GM10248 (cell line): Measurements from ENCODE around the gene ABI3BP.

Source experiments
- CTCF ChIA-PET: fragments of 300-600 bp; sonication (Branson Sonifier 250); formaldehyde crosslinking; extraction: SDS; loops from one replicate; lab custom pipeline; 2021; ENCODE audit warnings: antibody characterized with exemption; lab: Yijun Ruan, JAX
- POLR2A ChIA-PET: fragments of 350-650 bp; sonication (Branson Sonifier 250); formaldehyde crosslinking; extraction: SDS; loops from one replicate; lab custom pipeline; 2020; ENCODE audit warnings: antibody characterized with exemption; lab: Yijun Ruan, JAX
- DNase-seq: peaks from one replicate; pipeline ENCODE4 v3.0.0; 2012; ENCODE audit errors: extremely low spot score
- TF ChIP-seq, protein P1 (sequence below): IDR thresholded peaks from 2 replicates; pipeline ENCODE4 v1.5.1; 2012; ENCODE audit warnings: mild to moderate bottlenecking, low read depth; ENCODE audit errors: extremely low read depth, missing control alignments, control extremely low read depth

ABI3BP gene

DNA sequence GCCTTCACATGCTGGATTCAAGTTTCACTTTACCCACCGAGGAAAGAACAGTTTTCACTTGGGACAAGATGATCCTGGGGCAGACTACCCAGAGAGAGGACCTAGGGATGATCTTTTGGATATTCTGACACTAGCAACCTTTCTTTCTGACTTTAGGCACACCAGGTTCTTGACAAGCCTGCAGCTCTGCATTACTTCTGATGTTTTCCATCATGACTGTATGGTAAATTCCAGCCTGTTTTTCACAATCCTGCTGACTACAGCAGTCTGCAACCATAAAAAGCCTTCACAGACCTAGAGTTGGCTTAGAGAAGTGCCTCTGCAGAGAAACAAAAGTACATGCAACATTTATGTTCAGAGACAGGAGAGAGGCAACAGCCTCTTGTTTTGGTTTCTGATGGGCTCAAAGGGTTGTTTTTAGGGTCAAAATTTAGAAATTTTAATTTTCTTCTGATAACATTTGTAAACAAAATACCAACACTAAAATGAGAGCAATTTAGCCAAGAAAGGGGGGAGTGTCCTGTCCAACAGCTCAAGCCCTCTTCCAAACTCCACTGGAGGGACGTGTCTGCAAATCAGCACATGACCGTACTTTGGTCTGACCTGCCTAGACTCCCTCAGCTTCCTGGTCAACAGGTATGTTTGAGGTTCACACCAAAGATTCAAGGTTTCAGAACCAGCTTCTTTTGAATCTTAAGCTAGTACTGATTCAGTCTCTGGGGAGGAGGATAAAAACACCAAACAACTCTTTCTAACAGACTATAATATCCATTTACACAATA, 799 bp downstream of the ABI3BP start:
- no peak for DNase-seq
- CTCF ChIA-PET = interaction anchor here (1.3 kb wide), 1 partner anchor 9 kb away, joined by 4 read pairs; no protein-coding TSS in a partner anchor

DNA sequence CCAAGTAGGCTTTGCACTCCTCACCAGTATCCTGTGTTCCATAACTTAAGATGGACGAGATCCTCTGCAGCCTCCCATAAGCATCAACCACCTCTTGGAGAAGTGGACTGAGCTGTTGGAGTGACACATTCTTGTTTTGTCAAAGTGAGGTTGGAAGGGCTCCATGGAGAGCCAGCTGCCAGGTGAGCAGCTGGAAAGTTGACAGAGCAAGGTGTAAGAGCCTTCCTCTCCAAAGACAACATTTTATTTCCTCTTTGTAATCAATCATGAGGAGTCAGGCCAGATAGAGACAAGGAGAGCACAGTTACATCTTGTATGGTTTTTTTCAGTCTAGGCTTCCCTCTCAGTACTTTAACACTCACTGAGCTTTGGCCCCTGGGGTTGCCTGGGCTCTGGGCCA, 5.1 kb downstream of the ABI3BP start:
- ChIA-PET CTCF (interaction anchor here (1.4 to 1.8 kb wide), 2 partner anchors 11 to 13 kb away, joined by 4 to 6 read pairs; no protein-coding TSS in a partner anchor), POLR2A (no interaction called here)
- DNase-seq = no peak
- TF ChIP-seq, protein P1, sequence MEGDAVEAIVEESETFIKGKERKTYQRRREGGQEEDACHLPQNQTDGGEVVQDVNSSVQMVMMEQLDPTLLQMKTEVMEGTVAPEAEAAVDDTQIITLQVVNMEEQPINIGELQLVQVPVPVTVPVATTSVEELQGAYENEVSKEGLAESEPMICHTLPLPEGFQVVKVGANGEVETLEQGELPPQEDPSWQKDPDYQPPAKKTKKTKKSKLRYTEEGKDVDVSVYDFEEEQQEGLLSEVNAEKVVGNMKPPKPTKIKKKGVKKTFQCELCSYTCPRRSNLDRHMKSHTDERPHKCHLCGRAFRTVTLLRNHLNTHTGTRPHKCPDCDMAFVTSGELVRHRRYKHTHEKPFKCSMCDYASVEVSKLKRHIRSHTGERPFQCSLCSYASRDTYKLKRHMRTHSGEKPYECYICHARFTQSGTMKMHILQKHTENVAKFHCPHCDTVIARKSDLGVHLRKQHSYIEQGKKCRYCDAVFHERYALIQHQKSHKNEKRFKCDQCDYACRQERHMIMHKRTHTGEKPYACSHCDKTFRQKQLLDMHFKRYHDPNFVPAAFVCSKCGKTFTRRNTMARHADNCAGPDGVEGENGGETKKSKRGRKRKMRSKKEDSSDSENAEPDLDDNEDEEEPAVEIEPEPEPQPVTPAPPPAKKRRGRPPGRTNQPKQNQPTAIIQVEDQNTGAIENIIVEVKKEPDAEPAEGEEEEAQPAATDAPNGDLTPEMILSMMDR = no peak

More for the DNA sequence above, 799 bp downstream of the ABI3BP start:
- TF ChIP-seq, protein P1 = no peak
- POLR2A ChIA-PET = no interaction called here

DNA sequence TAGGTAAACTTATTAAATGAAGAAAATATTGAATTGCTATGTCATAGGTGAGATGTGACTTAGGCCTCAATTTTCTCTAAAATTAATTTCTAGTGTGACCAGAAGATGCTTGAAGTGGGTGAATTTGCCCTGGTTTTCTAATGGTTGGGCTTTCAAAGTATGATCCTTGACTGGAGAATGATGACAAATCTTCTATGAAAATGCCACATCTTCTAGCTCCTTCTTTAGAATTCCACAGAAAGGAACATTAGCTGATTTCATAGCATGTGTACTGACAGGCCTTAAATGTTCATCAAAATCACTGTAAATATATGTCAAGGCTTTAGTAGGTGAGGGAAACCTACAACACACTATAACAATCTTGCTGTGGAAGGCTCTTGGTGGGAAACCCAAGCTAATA, 8.9 kb downstream of the ABI3BP start:
- TF ChIP-seq, protein P1 = no peak
- DNase-seq = no peak
- CTCF ChIA-PET = interaction anchor here (1.6 kb wide), 1 partner anchor 9 kb away, joined by 4 read pairs; the partner anchor contains the start of gene ABI3BP
- POLR2A ChIA-PET = no interaction called here

DNA sequence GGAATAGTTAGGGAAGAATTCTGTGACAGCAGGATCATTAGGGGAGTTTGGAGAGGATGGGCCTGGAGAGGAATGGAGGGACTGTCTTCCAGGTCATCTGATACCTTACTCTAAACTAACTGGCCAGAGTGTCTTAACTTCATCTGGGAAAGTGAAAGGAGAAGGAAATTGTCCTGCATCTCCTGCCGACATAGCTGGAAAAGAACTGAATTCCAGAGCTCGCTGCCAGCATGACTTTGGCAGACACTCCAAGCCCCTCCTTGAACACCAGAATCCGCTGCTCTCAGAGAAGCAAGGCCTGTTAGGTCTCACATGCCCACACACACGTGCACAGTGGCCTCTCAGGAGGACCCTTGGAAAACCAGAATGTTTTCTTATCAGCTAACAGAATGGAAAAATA, 10.5 kb downstream of the ABI3BP start:
- CTCF ChIA-PET = interaction anchor here (1.6 kb wide), 1 partner anchor 11 kb away, joined by 4 read pairs; the partner anchor contains the start of gene ABI3BP
- DNase-seq = no peak
- TF ChIP-seq, protein P1 = no peak
- POLR2A ChIA-PET = no interaction called here

DNA sequence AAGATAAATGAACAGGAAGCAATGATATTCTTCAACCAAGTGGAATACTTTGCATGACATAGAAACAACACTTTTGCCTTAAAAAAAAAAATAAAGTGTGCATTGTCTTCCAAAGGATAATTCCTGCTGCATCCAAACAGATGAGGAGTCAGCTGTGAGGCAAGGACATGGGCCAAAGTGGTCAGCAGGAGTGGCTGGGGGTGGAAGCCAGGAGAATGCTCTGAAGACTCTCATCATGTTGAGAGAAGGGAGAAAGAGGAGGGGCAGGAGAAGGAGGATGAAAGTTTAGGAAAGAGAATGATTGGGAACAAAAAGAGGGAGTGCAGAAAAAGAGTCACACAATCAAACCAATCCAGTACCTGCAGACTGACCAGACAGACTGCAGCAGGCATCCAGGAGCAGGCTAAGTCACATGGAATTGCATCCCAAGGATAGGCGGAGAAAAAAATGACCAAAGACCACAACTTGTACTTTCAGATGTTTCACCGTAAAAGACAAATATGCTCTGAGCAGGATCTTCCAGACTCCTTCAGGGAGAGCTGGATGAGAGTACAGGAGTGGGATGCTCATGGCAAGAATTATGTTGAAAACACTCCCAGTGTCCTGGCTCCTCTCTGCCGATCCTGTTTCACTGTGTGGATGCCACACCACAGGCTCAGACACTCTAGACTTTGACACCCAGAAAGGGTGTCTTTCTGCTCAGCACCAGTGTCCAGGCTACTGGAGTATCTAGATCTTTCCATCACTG, 11.9 kb downstream of the ABI3BP start:
- ChIA-PET CTCF (no interaction called here), POLR2A (no interaction called here)
- TF ChIP-seq, protein P1 = no peak
- no peak for DNase-seq

DNA sequence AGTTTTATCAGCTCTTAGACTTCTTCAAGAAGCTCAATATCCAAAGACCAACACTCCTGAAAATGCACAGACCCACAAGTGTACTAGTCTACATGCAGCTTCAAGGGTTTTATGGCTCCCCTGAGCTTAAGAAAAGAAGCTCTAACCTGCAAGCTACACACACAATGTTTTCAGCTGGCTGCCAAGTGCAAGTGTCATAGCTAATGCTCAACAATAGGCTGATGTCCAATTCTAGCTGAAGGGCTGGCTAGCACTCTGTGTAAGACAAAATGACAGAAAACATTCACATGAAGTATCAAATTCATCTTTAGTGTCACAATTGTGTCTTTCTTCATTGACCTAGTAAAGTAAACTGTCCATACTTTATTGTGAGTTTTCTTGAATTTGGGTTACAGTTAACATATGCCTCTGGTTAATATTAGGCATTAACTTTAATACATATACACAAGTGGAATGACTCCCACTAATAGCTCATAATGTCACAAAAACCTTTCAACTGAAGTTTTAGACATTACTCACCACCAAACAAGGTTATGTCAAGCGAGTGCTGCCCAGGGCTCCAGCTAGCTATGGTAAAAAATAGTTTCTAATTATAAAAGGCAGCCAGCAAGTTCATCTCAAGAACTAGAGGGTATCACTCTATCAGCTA, 15.1 kb downstream of the ABI3BP start:
- ChIA-PET POLR2A (no interaction called here), CTCF (interaction anchor here (1.4 kb wide), 1 partner anchor 8 kb away, joined by 4 read pairs; no protein-coding TSS in a partner anchor)
- no peak for DNase-seq
- TF ChIP-seq, protein P1 = no peak
